Lower leg skin (tissue), 3 donors: ENCODE results near the gene ZDHHC17.

Experiments used
- POLR2A ChIP-seq, 2 donors: fragments of 450-650 bp; IDR thresholded peaks; one replicate each; pipeline ENCODE4 v1.6.1; 2016 to 2017; ENCODE audit warnings: antibody characterized with exemption in 2 of 2, mild to moderate bottlenecking in 1 of 2, moderate library complexity in 1 of 2
- TF ChIP-seq, protein P1 (sequence below), 3 donors: fragments of 450-650 bp; IDR thresholded peaks; one replicate each; pipeline ENCODE4 v1.5.1; 2016; ENCODE audit warnings: antibody characterized with exemption in 3 of 3, mild to moderate bottlenecking in 3 of 3, moderate library complexity in 2 of 3

DNA sequence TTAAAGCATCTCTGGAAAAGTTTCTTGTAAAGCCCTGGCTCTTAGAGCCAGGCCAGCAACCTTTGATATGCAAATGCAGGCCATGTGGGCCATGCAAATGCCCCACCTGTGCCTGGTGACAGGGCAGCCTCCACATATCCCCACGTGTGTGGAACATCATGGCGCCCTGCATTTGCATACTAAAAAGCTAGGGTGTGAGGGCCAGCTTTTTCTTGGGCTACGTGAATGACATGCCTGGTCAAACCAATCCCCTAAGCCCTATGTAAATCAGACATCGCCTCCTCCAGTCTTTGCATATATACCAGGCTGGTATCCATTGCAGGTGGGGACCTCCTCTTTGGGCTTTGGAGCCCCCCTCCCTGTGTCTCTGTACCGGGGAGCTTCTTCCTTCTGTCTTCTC, 108.5 kb downstream of the ZDHHC17 start:
- TF ChIP-seq, protein P1, sequence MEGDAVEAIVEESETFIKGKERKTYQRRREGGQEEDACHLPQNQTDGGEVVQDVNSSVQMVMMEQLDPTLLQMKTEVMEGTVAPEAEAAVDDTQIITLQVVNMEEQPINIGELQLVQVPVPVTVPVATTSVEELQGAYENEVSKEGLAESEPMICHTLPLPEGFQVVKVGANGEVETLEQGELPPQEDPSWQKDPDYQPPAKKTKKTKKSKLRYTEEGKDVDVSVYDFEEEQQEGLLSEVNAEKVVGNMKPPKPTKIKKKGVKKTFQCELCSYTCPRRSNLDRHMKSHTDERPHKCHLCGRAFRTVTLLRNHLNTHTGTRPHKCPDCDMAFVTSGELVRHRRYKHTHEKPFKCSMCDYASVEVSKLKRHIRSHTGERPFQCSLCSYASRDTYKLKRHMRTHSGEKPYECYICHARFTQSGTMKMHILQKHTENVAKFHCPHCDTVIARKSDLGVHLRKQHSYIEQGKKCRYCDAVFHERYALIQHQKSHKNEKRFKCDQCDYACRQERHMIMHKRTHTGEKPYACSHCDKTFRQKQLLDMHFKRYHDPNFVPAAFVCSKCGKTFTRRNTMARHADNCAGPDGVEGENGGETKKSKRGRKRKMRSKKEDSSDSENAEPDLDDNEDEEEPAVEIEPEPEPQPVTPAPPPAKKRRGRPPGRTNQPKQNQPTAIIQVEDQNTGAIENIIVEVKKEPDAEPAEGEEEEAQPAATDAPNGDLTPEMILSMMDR (IDR thresholded peaks at IDR 0.05), result no peak
- no peak for TF ChIP-seq POLR2A (IDR thresholded peaks at IDR 0.05)
